Osteoblast (primary cell): ENCODE results near the gene ITPR3. TPM values are rescaled to one million over a fixed set of nuclear protein-coding genes. Genes with fewer than 3 reads are reported as not detected.

ENCODE experiments used
- DNase-seq: peaks from one replicate; pipeline ENCODE4 v3.0.0; 2011; ENCODE audit warnings: low spot score, mixed read lengths; ENCODE audit not compliant: insufficient read length; ENCODE audit errors: missing footprints
- H2AFZ ChIP-seq: 2 replicates; pipeline ENCODE4 v1.6.0; 2011; ENCODE audit warnings: mild to moderate bottlenecking, low read length
- H3K27ac ChIP-seq: 2 replicates; pipeline ENCODE4 v1.5.1; 2011; ENCODE audit warnings: mild to moderate bottlenecking, low read depth, low read length, moderate library complexity
- H3K27me3 ChIP-seq: 2 replicates; pipeline ENCODE4 v1.6.0; 2012; ENCODE audit warnings: mild to moderate bottlenecking, control low read depth, inconsistent platforms, low read length, moderate library complexity; ENCODE audit not compliant: insufficient read depth
- H3K36me3 ChIP-seq: 2 replicates; pipeline ENCODE4 v1.5.1; 2011; ENCODE audit warnings: mild to moderate bottlenecking, low read length, control low read depth, moderate library complexity; ENCODE audit not compliant: insufficient read depth
- H3K4me1 ChIP-seq: 2 replicates; pipeline ENCODE4 v1.5.1; 2011; ENCODE audit warnings: mild to moderate bottlenecking, low read length, control low read depth, moderate library complexity; ENCODE audit not compliant: insufficient read depth
- H3K4me2 ChIP-seq: 2 replicates; pipeline ENCODE4 v1.6.0; 2011; ENCODE audit warnings: mild to moderate bottlenecking, low read length; ENCODE audit not compliant: insufficient read depth
- H3K4me3 ChIP-seq: fragments of 200-600 bp; sonication (generic); 3 replicates; pipeline ENCODE4 v1.5.1; 2012; ENCODE audit warnings: mild to moderate bottlenecking, low read length, inconsistent platforms; ENCODE audit not compliant: insufficient read depth
- H3K79me2 ChIP-seq: 2 replicates; pipeline ENCODE4 v1.6.0; 2012; ENCODE audit warnings: mild to moderate bottlenecking, low read length, control low read depth, inconsistent platforms; ENCODE audit not compliant: insufficient read depth
- H3K9me3 ChIP-seq: 2 replicates; pipeline ENCODE4 v1.5.1; 2011; ENCODE audit warnings: low read depth, low read length, control low read depth
- H4K20me1 ChIP-seq: 2 replicates; pipeline ENCODE4 v1.6.0; 2012; ENCODE audit warnings: mild to moderate bottlenecking, low read length, control low read depth; ENCODE audit not compliant: insufficient read depth
- total RNA-seq: library from RNA; depleted of rRNA; stranded (reverse); fragments of >200 nt; gene quantifications from 2 replicates; pipeline ENCODE4 v1.2.3, GENCODE V29; 2012
- TF ChIP-seq, protein P1 (sequence below): IDR thresholded peaks from 2 replicates; pipeline ENCODE4 v1.5.1; 2011; ENCODE audit warnings: mild to moderate bottlenecking, low read depth, low read length, moderate library complexity; ENCODE audit errors: extremely low read depth

Gene ITPR3
- total RNA-seq, 1 donor = 46.7 TPM

- Histone ChIP-seq H3K36me3 (peaks cover 10% of the 10 kb centered on the region), H3K27me3 (no peaks in the 10 kb centered on the region), H3K79me2 (no peaks in the 10 kb centered on the region), H3K4me3 (no peak overlapping the region), H3K4me2 (no peak overlapping the region), H3K9me3 (no peaks in the 10 kb centered on the region), H4K20me1 (no peaks in the 10 kb centered on the region), H2AFZ (no peak overlapping the region), H3K4me1 (no peaks in the 10 kb centered on the region), H3K27ac (no peak overlapping the region)
- no peak for DNase-seq
- TF ChIP-seq, protein P1, sequence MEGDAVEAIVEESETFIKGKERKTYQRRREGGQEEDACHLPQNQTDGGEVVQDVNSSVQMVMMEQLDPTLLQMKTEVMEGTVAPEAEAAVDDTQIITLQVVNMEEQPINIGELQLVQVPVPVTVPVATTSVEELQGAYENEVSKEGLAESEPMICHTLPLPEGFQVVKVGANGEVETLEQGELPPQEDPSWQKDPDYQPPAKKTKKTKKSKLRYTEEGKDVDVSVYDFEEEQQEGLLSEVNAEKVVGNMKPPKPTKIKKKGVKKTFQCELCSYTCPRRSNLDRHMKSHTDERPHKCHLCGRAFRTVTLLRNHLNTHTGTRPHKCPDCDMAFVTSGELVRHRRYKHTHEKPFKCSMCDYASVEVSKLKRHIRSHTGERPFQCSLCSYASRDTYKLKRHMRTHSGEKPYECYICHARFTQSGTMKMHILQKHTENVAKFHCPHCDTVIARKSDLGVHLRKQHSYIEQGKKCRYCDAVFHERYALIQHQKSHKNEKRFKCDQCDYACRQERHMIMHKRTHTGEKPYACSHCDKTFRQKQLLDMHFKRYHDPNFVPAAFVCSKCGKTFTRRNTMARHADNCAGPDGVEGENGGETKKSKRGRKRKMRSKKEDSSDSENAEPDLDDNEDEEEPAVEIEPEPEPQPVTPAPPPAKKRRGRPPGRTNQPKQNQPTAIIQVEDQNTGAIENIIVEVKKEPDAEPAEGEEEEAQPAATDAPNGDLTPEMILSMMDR = no peak
Observed at GRCh38 chr6:33665957-33666356, 44.8 kb downstream of the ITPR3 start.

DNA sequence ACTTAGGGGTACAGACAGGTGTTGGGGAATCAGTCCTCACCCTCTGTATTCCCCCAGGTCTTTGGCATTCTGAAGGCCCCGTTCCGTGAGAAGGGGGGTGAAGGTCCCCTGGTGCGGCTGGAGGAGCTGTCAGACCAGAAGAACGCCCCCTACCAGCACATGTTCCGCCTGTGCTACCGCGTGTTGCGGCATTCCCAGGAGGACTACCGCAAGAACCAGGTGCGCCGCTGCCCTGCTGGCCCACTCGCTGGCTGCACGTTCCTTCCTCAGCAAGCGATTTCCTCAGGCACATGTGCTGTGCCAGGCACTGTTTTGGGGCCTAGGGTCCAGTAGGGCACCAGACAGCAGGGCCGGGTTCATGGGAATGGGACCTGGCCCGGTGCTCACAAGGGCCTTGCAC lies 46.0 kb downstream of the ITPR3 start:
- Histone ChIP-seq H3K4me2 (no peak overlapping the region), H3K4me1 (no peaks in the 10 kb centered on the region), H3K36me3 (peaks cover 10% of the 10 kb centered on the region), H3K9me3 (no peaks in the 10 kb centered on the region), H3K27me3 (no peaks in the 10 kb centered on the region), H3K79me2 (no peaks in the 10 kb centered on the region), H3K4me3 (no peak overlapping the region), H2AFZ (no peak overlapping the region), H4K20me1 (no peaks in the 10 kb centered on the region), H3K27ac (no peak overlapping the region)
- no peak for DNase-seq
- TF ChIP-seq, protein P1 = no peak

GRCh38 chr6:33667776-33668175 lies 46.7 kb downstream of the ITPR3 start:
- TF ChIP-seq, protein P1 = no peak
- Histone ChIP-seq H3K27ac (no peak overlapping the region), H3K27me3 (no peaks in the 10 kb centered on the region), H3K9me3 (no peaks in the 10 kb centered on the region), H3K79me2 (no peaks in the 10 kb centered on the region), H2AFZ (no peak overlapping the region), H3K36me3 (peaks cover 10% of the 10 kb centered on the region), H4K20me1 (no peaks in the 10 kb centered on the region), H3K4me2 (no peak overlapping the region), H3K4me1 (peaks cover 4% of the 10 kb centered on the region), H3K4me3 (no peak overlapping the region)
- no peak for DNase-seq

DNA sequence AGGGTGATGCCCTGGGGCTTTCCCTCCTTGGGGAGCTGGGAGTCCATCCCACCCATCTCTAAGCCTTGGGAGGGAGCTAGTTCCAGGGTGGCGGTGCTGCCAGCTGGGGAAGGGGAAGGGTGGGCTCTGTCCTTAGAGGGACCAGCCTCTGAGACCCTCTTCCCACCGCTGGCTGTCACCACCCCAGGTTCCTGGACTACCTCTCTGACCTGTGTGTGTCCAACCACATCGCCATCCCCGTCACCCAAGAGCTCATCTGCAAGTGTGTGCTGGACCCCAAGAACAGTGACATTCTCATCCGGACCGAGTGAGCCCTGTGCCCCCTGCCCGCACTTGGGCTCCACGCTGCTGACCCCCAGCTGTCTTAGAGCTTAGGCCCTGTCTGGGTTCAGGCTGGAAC lies 47.2 kb downstream of the ITPR3 start:
- H3K36me3 ChIP-seq = peaks cover 10% of the 10 kb centered on the region
- H2AFZ ChIP-seq = no peak overlapping the region

More for the DNA sequence above, 47.2 kb downstream of the ITPR3 start:
- Histone ChIP-seq H3K27me3 (no peaks in the 10 kb centered on the region), H3K4me1 (peaks cover 10% of the 10 kb centered on the region), H3K79me2 (no peaks in the 10 kb centered on the region), H3K4me2 (no peak overlapping the region), H3K27ac (no peak overlapping the region), H3K4me3 (no peak overlapping the region), H3K9me3 (no peaks in the 10 kb centered on the region), H4K20me1 (no peaks in the 10 kb centered on the region)
- TF ChIP-seq, protein P1 = no peak
- no peak for DNase-seq
